Liver (tissue), 9 donors: ENCODE data around the gene LONRF2. TPM values are rescaled to one million over a fixed set of nuclear protein-coding genes. Genes with fewer than 3 reads are reported as not detected.

ENCODE experiments used
- DNase-seq: peaks from one replicate; pipeline ENCODE4 v3.0.0-alpha.2; 2017; ENCODE audit warnings: low spot score
- H3K27ac ChIP-seq, 2 donors: one replicate each; pipeline ENCODE4 v1.7.0; 2013; ENCODE audit warnings: inconsistent platforms in 2 of 2, low read length in 2 of 2, control low read depth in 1 of 2, low read depth in 1 of 2, mild to moderate bottlenecking in 1 of 2
- H3K27me3 ChIP-seq, 4 donors: one replicate each; pipeline versions ENCODE4 v1.6.1 to v1.7.0; 2013; ENCODE audit warnings: low read length in 3 of 4, inconsistent platforms in 1 of 4, mild to moderate bottlenecking in 1 of 4, moderate library complexity in 1 of 4; ENCODE audit not compliant: control insufficient read depth in 4 of 4, insufficient read depth in 4 of 4
- H3K36me3 ChIP-seq, 4 donors: one replicate each; pipeline versions ENCODE4 v1.6.1 to v1.7.0; 2013; ENCODE audit warnings: low read length in 3 of 4, mild to moderate bottlenecking in 3 of 4, low read depth in 1 of 4, moderate library complexity in 1 of 4; ENCODE audit not compliant: control insufficient read depth in 4 of 4, insufficient read depth in 3 of 4
- H3K4me1 ChIP-seq, 4 donors: one replicate each; pipeline versions ENCODE4 v1.6.1 to v1.7.0; 2013; ENCODE audit warnings: low read length in 3 of 4, mild to moderate bottlenecking in 3 of 4, moderate library complexity in 1 of 4; ENCODE audit not compliant: control insufficient read depth in 4 of 4, insufficient read depth in 4 of 4
- H3K4me3 ChIP-seq, 3 donors: one replicate each; pipeline versions ENCODE4 v1.6.1 to v1.7.0; 2013; ENCODE audit warnings: low read length in 3 of 3, control low read depth in 1 of 3, low read depth in 1 of 3, mild to moderate bottlenecking in 1 of 3
- H3K9ac ChIP-seq, 2 donors: one replicate each; pipeline ENCODE4 v1.7.0; 2013; ENCODE audit warnings: low read length in 2 of 2, mild to moderate bottlenecking in 2 of 2, moderate library complexity in 2 of 2, control low read depth in 1 of 2, low read depth in 1 of 2
- H3K9me3 ChIP-seq, 4 donors: one replicate each; pipeline versions ENCODE4 v1.6.1 to v1.7.0; 2013; ENCODE audit warnings: low read length in 3 of 4; ENCODE audit not compliant: control insufficient read depth in 4 of 4
- EGR1 ChIP-seq, 2 donors: IDR thresholded peaks; 2 replicates each; pipeline ENCODE4 v1.6.1; 2016 to 2018; ENCODE audit warnings: antibody characterized with exemption in 2 of 2, low read depth in 2 of 2
- FOXA1 ChIP-seq: IDR thresholded peaks from 2 replicates; pipeline ENCODE4 v1.6.1; 2016; ENCODE audit warnings: antibody characterized with exemption
- FOXA2 ChIP-seq: IDR thresholded peaks from 2 replicates; pipeline ENCODE4 v1.6.1; 2016; ENCODE audit warnings: antibody characterized with exemption
- GABPA ChIP-seq, 2 donors: IDR thresholded peaks in 1 of 2; conservative IDR thresholded peaks in 1 of 2; 2 replicates each; pipeline ENCODE4 v1.6.1; 2016; ENCODE audit warnings: antibody characterized with exemption in 2 of 2, mild to moderate bottlenecking in 1 of 2, moderate library complexity in 1 of 2
- HNF4A ChIP-seq, 2 donors: conservative IDR thresholded peaks; 2 replicates each; pipeline ENCODE4 v1.6.1; 2016; ENCODE audit warnings: antibody characterized with exemption in 2 of 2, mild to moderate bottlenecking in 2 of 2
- HNF4G ChIP-seq: IDR thresholded peaks from 2 replicates; pipeline ENCODE4 v1.6.1; 2016; ENCODE audit warnings: antibody characterized with exemption
- JUND ChIP-seq, 2 donors: IDR thresholded peaks; 2 replicates each; pipeline ENCODE4 v1.6.1; 2016; ENCODE audit warnings: antibody characterized with exemption in 2 of 2
- NR2F2 ChIP-seq: IDR thresholded peaks from 2 replicates; pipeline ENCODE4 v1.6.1; 2016; ENCODE audit warnings: antibody characterized with exemption
- RAD21 ChIP-seq, 2 donors: IDR thresholded peaks; 2 replicates each; pipeline ENCODE4 v1.6.1; 2016; ENCODE audit warnings: antibody characterized with exemption in 2 of 2, mild to moderate bottlenecking in 2 of 2
- RXRA ChIP-seq, 2 donors: IDR thresholded peaks; 2 replicates each; pipeline ENCODE4 v1.6.1; 2017 to 2018; ENCODE audit warnings: antibody characterized with exemption in 2 of 2, mild to moderate bottlenecking in 1 of 2
- SP1 ChIP-seq: IDR thresholded peaks from 2 replicates; pipeline ENCODE4 v1.6.1; 2018; ENCODE audit warnings: antibody characterized with exemption, mild to moderate bottlenecking
- TAF1 ChIP-seq: conservative IDR thresholded peaks from 2 replicates; pipeline ENCODE4 v1.6.1; 2016; ENCODE audit warnings: antibody characterized with exemption, mild to moderate bottlenecking
- YY1 ChIP-seq: IDR thresholded peaks from 2 replicates; pipeline ENCODE4 v1.6.1; 2016; ENCODE audit warnings: antibody characterized with exemption, mild to moderate bottlenecking
- WGBS: extraction: QIAGEN DNeasy Blood & Tissue Kit; methylation state at CpG from one replicate; pipeline ENCODE4 v1.1.7; 2013; 5-methylcytosine and 5-hydroxymethylcytosine counted together
- polyA plus RNA-seq, 2 donors: library from polyadenylated mRNA; stranded (reverse) in 1 of 2; unstranded in 1 of 2; fragments of 200-250 nt in 1 of 2; fragments of >200 nt in 1 of 2; fragmentation: Nextera tagmentation in 1 of 2; extraction: Ambion mirVana in 1 of 2; gene quantifications; one replicate each; pipeline versions ENCODE4 v1.2.1 to v1.2.3, GENCODE V29; 2013 to 2015
- total RNA-seq, 2 donors: library from RNA; depleted of rRNA; stranded (reverse); fragments of >200 nt; gene quantifications; one replicate each; pipeline ENCODE4 v1.2.3, GENCODE V29; 2014
- TF ChIP-seq, protein P1 (sequence below): fragments of 150-350 bp; IDR thresholded peaks from 2 replicates; pipeline ENCODE4 v1.5.1; 2017; ENCODE audit warnings: improper control_type of control experiment, low read depth, low read length; ENCODE audit not compliant: missing input control
- TF ChIP-seq, protein P2 (sequence below): IDR thresholded peaks from 2 replicates; pipeline ENCODE4 v1.6.1; 2016; ENCODE audit warnings: antibody characterized with exemption
- TF ChIP-seq, protein P3 (sequence below): IDR thresholded peaks from 2 replicates; pipeline ENCODE4 v1.6.1; 2016; ENCODE audit warnings: antibody characterized with exemption
- TF ChIP-seq, protein P4 (sequence below): IDR thresholded peaks from 2 replicates; pipeline ENCODE4 v1.6.1; 2016; ENCODE audit warnings: antibody characterized with exemption, mild to moderate bottlenecking
- TF ChIP-seq, protein P5 (sequence below): IDR thresholded peaks from 2 replicates; pipeline ENCODE4 v1.6.1; 2016; ENCODE audit warnings: antibody characterized with exemption
- donor health status: healthy.
- donor health status: healthy.
- donor health status: healthy.
- donor health status: healthy.
- donor health status: healthy.

LONRF2 gene
- total and polyA plus RNA-seq, 4 donors, result 0.06 to 3.7 (median 0.24) TPM

DNA sequence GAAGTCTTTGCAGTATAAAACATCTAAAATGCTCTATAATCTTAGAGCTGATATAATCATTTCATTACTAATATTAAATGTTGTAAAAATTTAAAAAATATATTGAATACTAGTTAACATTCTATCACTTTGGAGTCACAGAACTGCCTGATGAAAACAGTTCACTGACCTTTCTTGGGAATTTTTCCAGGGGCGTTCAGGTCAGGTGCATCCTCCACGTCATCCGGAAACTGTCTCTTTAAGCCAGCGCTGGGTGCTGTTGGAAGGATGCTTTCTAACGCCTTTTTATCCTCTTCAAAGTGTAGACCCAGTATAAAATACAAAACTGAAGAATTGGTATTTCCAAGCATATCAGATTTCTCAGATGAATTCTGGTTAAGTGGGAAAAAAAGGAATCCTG, 22.8 kb downstream of the LONRF2 start:
- WGBS, result 60% methylated on average over 5 of the region's 5 CpGs
- Histone ChIP-seq H3K9ac (no peak overlapping the region), H3K4me1 (peaks cover 0 to 20% (median 10%) of the 10 kb centered on the region in 4 donors), H3K36me3 (no peaks in the 10 kb centered on the region), H3K9me3 (no peaks in the 10 kb centered on the region), H3K4me3 (no peak overlapping the region), H3K27ac (no peak overlapping the region), H3K27me3 (no peaks in the 10 kb centered on the region)
- no peak for DNase-seq
- TF ChIP-seq FOXA1 (no peak), RXRA (IDR thresholded peaks at IDR 0.05) (peak in 1 of 2 donors; percentile 48), SP1 (no peak)

DNA sequence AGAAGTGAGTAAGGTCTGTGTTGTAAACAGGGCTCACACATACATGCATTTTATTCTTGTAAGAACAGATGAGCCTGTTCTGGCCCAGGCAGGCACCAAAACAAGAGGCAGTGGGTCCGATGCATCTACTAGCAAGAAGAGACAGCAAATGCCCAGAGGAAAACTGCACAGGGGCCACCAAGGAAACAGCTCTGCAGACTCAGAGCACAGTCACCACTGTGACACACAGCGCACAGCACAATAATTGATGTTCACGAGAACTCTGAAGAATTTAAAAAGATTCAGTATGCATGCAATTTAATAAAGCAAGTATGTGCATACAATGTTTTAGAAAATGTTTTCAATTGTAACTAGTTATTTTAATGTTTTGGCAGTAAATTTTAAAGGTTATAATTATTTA, 24.8 kb downstream of the LONRF2 start:
- Histone ChIP-seq H3K4me3 (no peak overlapping the region), H3K27ac (no peak overlapping the region), H3K9me3 (no peaks in the 10 kb centered on the region), H3K9ac (no peak overlapping the region), H3K27me3 (no peaks in the 10 kb centered on the region), H3K36me3 (no peaks in the 10 kb centered on the region), H3K4me1 (peaks cover 0 to 13% (median 6%) of the 10 kb centered on the region in 4 donors)
- WGBS, result 97% methylated on average over 3 of the region's 3 CpGs
- TF ChIP-seq, protein P1, sequence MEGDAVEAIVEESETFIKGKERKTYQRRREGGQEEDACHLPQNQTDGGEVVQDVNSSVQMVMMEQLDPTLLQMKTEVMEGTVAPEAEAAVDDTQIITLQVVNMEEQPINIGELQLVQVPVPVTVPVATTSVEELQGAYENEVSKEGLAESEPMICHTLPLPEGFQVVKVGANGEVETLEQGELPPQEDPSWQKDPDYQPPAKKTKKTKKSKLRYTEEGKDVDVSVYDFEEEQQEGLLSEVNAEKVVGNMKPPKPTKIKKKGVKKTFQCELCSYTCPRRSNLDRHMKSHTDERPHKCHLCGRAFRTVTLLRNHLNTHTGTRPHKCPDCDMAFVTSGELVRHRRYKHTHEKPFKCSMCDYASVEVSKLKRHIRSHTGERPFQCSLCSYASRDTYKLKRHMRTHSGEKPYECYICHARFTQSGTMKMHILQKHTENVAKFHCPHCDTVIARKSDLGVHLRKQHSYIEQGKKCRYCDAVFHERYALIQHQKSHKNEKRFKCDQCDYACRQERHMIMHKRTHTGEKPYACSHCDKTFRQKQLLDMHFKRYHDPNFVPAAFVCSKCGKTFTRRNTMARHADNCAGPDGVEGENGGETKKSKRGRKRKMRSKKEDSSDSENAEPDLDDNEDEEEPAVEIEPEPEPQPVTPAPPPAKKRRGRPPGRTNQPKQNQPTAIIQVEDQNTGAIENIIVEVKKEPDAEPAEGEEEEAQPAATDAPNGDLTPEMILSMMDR, result no peak
- TF ChIP-seq FOXA2 (no peak), NR2F2 (no peak), TAF1 (no peak), GABPA (IDR thresholded peaks at IDR 0.05 in 1 of 2, conservative IDR thresholded peaks at IDR 0.05 in 1 of 2) (no peak), SP1 (no peak), EGR1 (IDR thresholded peaks at IDR 0.05; ENCODE audit: low read depth in 2 of 2) (no peak), RAD21 (IDR thresholded peaks at IDR 0.05) (no peak), FOXA1 (no peak), YY1 (no peak), RXRA (IDR thresholded peaks at IDR 0.05) (no peak), HNF4A (conservative IDR thresholded peaks at IDR 0.05) (no peak), JUND (IDR thresholded peaks at IDR 0.05) (no peak), HNF4G (no peak)
- TF ChIP-seq, protein P2, sequence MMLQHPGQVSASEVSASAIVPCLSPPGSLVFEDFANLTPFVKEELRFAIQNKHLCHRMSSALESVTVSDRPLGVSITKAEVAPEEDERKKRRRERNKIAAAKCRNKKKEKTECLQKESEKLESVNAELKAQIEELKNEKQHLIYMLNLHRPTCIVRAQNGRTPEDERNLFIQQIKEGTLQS, result no peak
- TF ChIP-seq, protein P3, sequence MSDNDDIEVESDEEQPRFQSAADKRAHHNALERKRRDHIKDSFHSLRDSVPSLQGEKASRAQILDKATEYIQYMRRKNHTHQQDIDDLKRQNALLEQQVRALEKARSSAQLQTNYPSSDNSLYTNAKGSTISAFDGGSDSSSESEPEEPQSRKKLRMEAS, result no peak
- TF ChIP-seq, protein P4, sequence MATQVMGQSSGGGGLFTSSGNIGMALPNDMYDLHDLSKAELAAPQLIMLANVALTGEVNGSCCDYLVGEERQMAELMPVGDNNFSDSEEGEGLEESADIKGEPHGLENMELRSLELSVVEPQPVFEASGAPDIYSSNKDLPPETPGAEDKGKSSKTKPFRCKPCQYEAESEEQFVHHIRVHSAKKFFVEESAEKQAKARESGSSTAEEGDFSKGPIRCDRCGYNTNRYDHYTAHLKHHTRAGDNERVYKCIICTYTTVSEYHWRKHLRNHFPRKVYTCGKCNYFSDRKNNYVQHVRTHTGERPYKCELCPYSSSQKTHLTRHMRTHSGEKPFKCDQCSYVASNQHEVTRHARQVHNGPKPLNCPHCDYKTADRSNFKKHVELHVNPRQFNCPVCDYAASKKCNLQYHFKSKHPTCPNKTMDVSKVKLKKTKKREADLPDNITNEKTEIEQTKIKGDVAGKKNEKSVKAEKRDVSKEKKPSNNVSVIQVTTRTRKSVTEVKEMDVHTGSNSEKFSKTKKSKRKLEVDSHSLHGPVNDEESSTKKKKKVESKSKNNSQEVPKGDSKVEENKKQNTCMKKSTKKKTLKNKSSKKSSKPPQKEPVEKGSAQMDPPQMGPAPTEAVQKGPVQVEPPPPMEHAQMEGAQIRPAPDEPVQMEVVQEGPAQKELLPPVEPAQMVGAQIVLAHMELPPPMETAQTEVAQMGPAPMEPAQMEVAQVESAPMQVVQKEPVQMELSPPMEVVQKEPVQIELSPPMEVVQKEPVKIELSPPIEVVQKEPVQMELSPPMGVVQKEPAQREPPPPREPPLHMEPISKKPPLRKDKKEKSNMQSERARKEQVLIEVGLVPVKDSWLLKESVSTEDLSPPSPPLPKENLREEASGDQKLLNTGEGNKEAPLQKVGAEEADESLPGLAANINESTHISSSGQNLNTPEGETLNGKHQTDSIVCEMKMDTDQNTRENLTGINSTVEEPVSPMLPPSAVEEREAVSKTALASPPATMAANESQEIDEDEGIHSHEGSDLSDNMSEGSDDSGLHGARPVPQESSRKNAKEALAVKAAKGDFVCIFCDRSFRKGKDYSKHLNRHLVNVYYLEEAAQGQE, result no peak
- TF ChIP-seq, protein P5, sequence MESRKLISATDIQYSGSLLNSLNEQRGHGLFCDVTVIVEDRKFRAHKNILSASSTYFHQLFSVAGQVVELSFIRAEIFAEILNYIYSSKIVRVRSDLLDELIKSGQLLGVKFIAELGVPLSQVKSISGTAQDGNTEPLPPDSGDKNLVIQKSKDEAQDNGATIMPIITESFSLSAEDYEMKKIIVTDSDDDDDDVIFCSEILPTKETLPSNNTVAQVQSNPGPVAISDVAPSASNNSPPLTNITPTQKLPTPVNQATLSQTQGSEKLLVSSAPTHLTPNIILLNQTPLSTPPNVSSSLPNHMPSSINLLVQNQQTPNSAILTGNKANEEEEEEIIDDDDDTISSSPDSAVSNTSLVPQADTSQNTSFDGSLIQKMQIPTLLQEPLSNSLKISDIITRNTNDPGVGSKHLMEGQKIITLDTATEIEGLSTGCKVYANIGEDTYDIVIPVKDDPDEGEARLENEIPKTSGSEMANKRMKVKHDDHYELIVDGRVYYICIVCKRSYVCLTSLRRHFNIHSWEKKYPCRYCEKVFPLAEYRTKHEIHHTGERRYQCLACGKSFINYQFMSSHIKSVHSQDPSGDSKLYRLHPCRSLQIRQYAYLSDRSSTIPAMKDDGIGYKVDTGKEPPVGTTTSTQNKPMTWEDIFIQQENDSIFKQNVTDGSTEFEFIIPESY, result no peak
- DNase-seq, result no peak
